NCI-H82 treated with DMSO at 0.1 percent for 48 hours (cell line): ENCODE data around the gene DNAH7.

Source experiments
- DNase-seq: peaks from one replicate; lab custom pipeline; 2025; ENCODE audit not compliant: unreplicated experiment; lab: John Stamatoyannopoulos, UW

Gene DNAH7

GRCh38 chr2:196079052-196079451, 10.4 kb upstream of the DNAH7 start:
- no peak for DNase-seq

- DNase-seq: no peak
Observed at GRCh38 chr2:196077821-196078220, 9.2 kb upstream of the DNAH7 start.

- DNase-seq: no peak
Observed at GRCh38 chr2:196076778-196077568, 8.3 kb upstream of the DNAH7 start.

GRCh38 chr2:196075196-196075595, 6.6 kb upstream of the DNAH7 start:
- DNase-seq: no peak

- DNase-seq: no peak
Observed at GRCh38 chr2:196074631-196075030, 6.0 kb upstream of the DNAH7 start.

GRCh38 chr2:196073521-196073920, 4.9 kb upstream of the DNAH7 start:
- DNase-seq: peak; percentile 21

- no peak for DNase-seq
Observed at GRCh38 chr2:196067088-196067382, 1.6 kb downstream of the DNAH7 start.

GRCh38 chr2:196066291-196067087, 2.1 kb downstream of the DNAH7 start:
- DNase-seq: peak; percentile 34

- DNase-seq: no peak
Observed at GRCh38 chr2:196063773-196064172, 4.9 kb downstream of the DNAH7 start.

GRCh38 chr2:196059491-196059960, 9.1 kb downstream of the DNAH7 start:
- DNase-seq: no peak

GRCh38 chr2:196054631-196055030, 14.0 kb downstream of the DNAH7 start:
- no peak for DNase-seq

GRCh38 chr2:196046123-196046917, 22.3 kb downstream of the DNAH7 start:
- no peak for DNase-seq

GRCh38 chr2:196041786-196042185, 26.9 kb downstream of the DNAH7 start:
- DNase-seq: no peak

- no peak for DNase-seq
Observed at GRCh38 chr2:196040218-196040617, 28.4 kb downstream of the DNAH7 start.

GRCh38 chr2:196036442-196036841, 32.2 kb downstream of the DNAH7 start:
- DNase-seq: no peak

GRCh38 chr2:196018037-196018436, 50.6 kb downstream of the DNAH7 start:
- no peak for DNase-seq

GRCh38 chr2:196012314-196012713, 56.3 kb downstream of the DNAH7 start:
- no peak for DNase-seq

GRCh38 chr2:196000551-196000950, 68.1 kb downstream of the DNAH7 start:
- DNase-seq: no peak

GRCh38 chr2:195998070-195998469, 70.6 kb downstream of the DNAH7 start:
- DNase-seq: no peak

- no peak for DNase-seq
Observed at GRCh38 chr2:195995499-195995898, 73.1 kb downstream of the DNAH7 start.

GRCh38 chr2:195993623-195994022, 75.0 kb downstream of the DNAH7 start:
- DNase-seq: no peak

GRCh38 chr2:195985741-195986140, 82.9 kb downstream of the DNAH7 start:
- no peak for DNase-seq
